ENCODE data around the gene MYRFL. TPM values are rescaled to one million over a fixed set of nuclear protein-coding genes. Genes with fewer than 3 reads are reported as not detected.

MYRFL gene
- total RNA-seq, 2 donors from 2014 or later: 0.15 to 0.55 TPM

GRCh38 chr12:69901221-69901905, 76.3 kb downstream of the MYRFL start:
- Mint-ChIP-seq H3K4me3 (no peak overlapping the region), H3K36me3 (ENCODE audit: low read depth) (no peaks in the 10 kb centered on the region)
- H3K4me3 ChIP-seq (ENCODE audit: low read length): no peak overlapping the region

DNA sequence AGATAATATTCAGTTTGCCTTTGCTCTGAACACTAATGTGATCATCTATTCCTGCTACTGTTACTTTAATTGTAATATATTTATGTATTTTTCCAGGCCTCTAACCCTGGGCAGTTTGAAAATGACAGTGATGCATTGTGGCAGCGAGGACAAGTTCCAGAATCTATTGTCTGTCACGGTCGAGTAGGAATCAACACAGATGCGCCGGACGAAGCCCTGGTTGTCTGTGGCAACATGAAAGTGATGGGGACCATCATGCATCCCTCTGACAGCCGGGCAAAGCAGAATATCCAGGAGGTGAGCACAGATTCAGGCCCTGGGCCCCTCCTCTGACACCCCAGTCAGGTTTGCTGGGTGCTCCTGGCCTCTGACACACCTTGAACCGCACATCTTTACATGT, 78.5 kb downstream of the MYRFL start:
- Histone ChIP-seq H3K27me3 (ENCODE audit: control insufficient read depth, insufficient read depth, low read length, poor library complexity, severe bottlenecking) (no peaks in the 10 kb centered on the region), H3K4me3 (ENCODE audit: low read length) (no peak overlapping the region), H3K27ac (ENCODE audit: low read depth, low read length) (no peak overlapping the region), H3K4me1 (ENCODE audit: control insufficient read depth, insufficient read depth, low read length) (peaks cover 2% of the 10 kb centered on the region), H3K9me3 (ENCODE audit: control insufficient read depth, low read length) (no peaks in the 10 kb centered on the region), H3K36me3 (ENCODE audit: control insufficient read depth, insufficient read depth, low read length) (no peaks in the 10 kb centered on the region), H3K9ac (ENCODE audit: extremely low read depth, low read length, poor library complexity, severe bottlenecking) (no peak overlapping the region)
- no peak overlapping the region for H3K27ac Mint-ChIP-seq
- DNase-seq: no peak
- no peaks in the 10 kb centered on the region for H3K9me3 Mint-ChIP-seq
- H3K27me3 Mint-ChIP-seq (ENCODE audit: insufficient read depth): peaks cover 3% of the 10 kb centered on the region
- no peak overlapping the region for H3K4me3 Mint-ChIP-seq
- 68 to 95% methylated on average over 6 to 8 of the region's 8 CpGs for WGBS, 2 experiments (ENCODE audit: insufficient coverage in 1 of 2, insufficient read length in 1 of 2)
- H3K4me1 Mint-ChIP-seq: peaks cover 13% of the 10 kb centered on the region
- H3K36me3 Mint-ChIP-seq (ENCODE audit: low read depth): no peaks in the 10 kb centered on the region
- TF ChIP-seq, protein P1, sequence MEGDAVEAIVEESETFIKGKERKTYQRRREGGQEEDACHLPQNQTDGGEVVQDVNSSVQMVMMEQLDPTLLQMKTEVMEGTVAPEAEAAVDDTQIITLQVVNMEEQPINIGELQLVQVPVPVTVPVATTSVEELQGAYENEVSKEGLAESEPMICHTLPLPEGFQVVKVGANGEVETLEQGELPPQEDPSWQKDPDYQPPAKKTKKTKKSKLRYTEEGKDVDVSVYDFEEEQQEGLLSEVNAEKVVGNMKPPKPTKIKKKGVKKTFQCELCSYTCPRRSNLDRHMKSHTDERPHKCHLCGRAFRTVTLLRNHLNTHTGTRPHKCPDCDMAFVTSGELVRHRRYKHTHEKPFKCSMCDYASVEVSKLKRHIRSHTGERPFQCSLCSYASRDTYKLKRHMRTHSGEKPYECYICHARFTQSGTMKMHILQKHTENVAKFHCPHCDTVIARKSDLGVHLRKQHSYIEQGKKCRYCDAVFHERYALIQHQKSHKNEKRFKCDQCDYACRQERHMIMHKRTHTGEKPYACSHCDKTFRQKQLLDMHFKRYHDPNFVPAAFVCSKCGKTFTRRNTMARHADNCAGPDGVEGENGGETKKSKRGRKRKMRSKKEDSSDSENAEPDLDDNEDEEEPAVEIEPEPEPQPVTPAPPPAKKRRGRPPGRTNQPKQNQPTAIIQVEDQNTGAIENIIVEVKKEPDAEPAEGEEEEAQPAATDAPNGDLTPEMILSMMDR (conservative IDR thresholded peaks at IDR 0.05): no peak

More at GRCh38 chr12:69901221-69901905, 76.3 kb downstream of the MYRFL start:
- peaks cover 16% of the 10 kb centered on the region for H3K4me1 ChIP-seq (ENCODE audit: control insufficient read depth, insufficient read depth, low read length)
- Mint-ChIP-seq H3K9me3 (no peaks in the 10 kb centered on the region), H3K4me1 (peaks cover 30% of the 10 kb centered on the region), H3K27me3 (ENCODE audit: insufficient read depth) (peaks cover 3% of the 10 kb centered on the region), H3K27ac (no peak overlapping the region)
- TF ChIP-seq, protein P1 (conservative IDR thresholded peaks at IDR 0.05): no peak
- no peak overlapping the region for H3K9ac ChIP-seq (ENCODE audit: extremely low read depth, low read length, poor library complexity, severe bottlenecking)
- no peak overlapping the region for H3K27ac ChIP-seq (ENCODE audit: low read depth, low read length)
- no peak for DNase-seq
- H3K9me3 ChIP-seq (ENCODE audit: control insufficient read depth, low read length): no peaks in the 10 kb centered on the region
- H3K27me3 ChIP-seq (ENCODE audit: control insufficient read depth, insufficient read depth, low read length, poor library complexity, severe bottlenecking): no peaks in the 10 kb centered on the region
- H3K36me3 ChIP-seq (ENCODE audit: control insufficient read depth, insufficient read depth, low read length): no peaks in the 10 kb centered on the region

GRCh38 chr12:69904777-69905176, 79.8 kb downstream of the MYRFL start:
- no peak for DNase-seq
- Histone ChIP-seq H3K9me3 (ENCODE audit: control insufficient read depth, low read length) (no peaks in the 10 kb centered on the region), H3K9ac (ENCODE audit: extremely low read depth, low read length, poor library complexity, severe bottlenecking) (no peak overlapping the region), H3K27me3 (ENCODE audit: control insufficient read depth, insufficient read depth, low read length, poor library complexity, severe bottlenecking) (no peaks in the 10 kb centered on the region), H3K36me3 (ENCODE audit: control insufficient read depth, insufficient read depth, low read length) (no peaks in the 10 kb centered on the region), H3K27ac (ENCODE audit: low read depth, low read length) (no peak overlapping the region), H3K4me1 (ENCODE audit: control insufficient read depth, insufficient read depth, low read length) (peaks cover 3% of the 10 kb centered on the region), H3K4me3 (ENCODE audit: low read length) (no peak overlapping the region)
- Mint-ChIP-seq H3K27me3 (ENCODE audit: insufficient read depth) (peaks cover 3% of the 10 kb centered on the region), H3K36me3 (ENCODE audit: low read depth) (no peaks in the 10 kb centered on the region), H3K4me3 (no peak overlapping the region), H3K4me1 (peaks cover 21% of the 10 kb centered on the region), H3K9me3 (no peaks in the 10 kb centered on the region), H3K27ac (no peak overlapping the region)
- TF ChIP-seq, protein P1 (conservative IDR thresholded peaks at IDR 0.05): no peak
- WGBS, 2 experiments (ENCODE audit: insufficient coverage in 1 of 2, insufficient read length in 1 of 2): 80 to 89% methylated on average over 1 of the region's 1 CpG
